ENCODE data around the gene MED19.

GRCh38 chr11:57758174-57758573 is 46.2 kb upstream of the MED19 start:
- TF ChIP-seq CTCF (IDR thresholded peaks at IDR 0.05; ENCODE audit: insufficient read depth, low read length, poor library complexity, severe bottlenecking): no peak
- no peak for TF ChIP-seq EZH2phosphoT487 (conservative IDR thresholded peaks at IDR 0.05; ENCODE audit: low read length)

Data from SU-DHL-6 (cell line).